ENCODE measurements around the gene CARD11. TPM values are rescaled to one million over a fixed set of nuclear protein-coding genes. Genes with fewer than 3 reads are reported as not detected.

CARD11 gene
- total RNA-seq, 1 donor from 2014 or later = 0.37 TPM

DNA sequence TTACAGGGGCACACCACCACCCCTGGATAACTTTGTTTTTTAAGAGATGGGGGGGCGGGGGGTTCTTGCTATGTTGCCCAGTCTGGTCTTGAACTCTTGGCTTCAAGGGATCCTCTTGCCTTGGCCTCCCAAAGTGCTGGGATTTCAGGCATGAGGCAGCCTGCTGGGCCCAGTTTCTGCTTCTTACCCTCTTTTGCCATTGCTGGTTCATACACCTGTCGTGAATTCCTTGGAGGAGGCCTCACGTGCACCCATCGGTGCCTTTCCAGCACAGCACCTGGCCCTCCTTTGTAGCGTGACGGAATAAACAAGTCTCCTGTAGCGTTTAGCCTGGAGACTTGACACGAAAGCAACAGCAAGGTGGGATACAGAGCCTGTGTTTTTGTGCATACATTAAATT, 75.5 kb downstream of the CARD11 start:
- no peak overlapping the region for H3K4me3 Mint-ChIP-seq
- peak overlapping the region; percentile 44 for H3K27ac Mint-ChIP-seq (ENCODE audit: unreplicated experiment)
- DNase-seq (ENCODE audit: low read depth, low spot score) = no peak
- peaks cover 15% of the 10 kb centered on the region for H3K9me3 Mint-ChIP-seq
- no peaks in the 10 kb centered on the region for H3K4me1 Mint-ChIP-seq
- TF ChIP-seq, protein P1, sequence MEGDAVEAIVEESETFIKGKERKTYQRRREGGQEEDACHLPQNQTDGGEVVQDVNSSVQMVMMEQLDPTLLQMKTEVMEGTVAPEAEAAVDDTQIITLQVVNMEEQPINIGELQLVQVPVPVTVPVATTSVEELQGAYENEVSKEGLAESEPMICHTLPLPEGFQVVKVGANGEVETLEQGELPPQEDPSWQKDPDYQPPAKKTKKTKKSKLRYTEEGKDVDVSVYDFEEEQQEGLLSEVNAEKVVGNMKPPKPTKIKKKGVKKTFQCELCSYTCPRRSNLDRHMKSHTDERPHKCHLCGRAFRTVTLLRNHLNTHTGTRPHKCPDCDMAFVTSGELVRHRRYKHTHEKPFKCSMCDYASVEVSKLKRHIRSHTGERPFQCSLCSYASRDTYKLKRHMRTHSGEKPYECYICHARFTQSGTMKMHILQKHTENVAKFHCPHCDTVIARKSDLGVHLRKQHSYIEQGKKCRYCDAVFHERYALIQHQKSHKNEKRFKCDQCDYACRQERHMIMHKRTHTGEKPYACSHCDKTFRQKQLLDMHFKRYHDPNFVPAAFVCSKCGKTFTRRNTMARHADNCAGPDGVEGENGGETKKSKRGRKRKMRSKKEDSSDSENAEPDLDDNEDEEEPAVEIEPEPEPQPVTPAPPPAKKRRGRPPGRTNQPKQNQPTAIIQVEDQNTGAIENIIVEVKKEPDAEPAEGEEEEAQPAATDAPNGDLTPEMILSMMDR (conservative IDR thresholded peaks at IDR 0.05) = no peak
- H3K36me3 Mint-ChIP-seq (ENCODE audit: low read depth) = no peaks in the 10 kb centered on the region
- no peaks in the 10 kb centered on the region for H3K27me3 Mint-ChIP-seq (ENCODE audit: low read depth)

DNA sequence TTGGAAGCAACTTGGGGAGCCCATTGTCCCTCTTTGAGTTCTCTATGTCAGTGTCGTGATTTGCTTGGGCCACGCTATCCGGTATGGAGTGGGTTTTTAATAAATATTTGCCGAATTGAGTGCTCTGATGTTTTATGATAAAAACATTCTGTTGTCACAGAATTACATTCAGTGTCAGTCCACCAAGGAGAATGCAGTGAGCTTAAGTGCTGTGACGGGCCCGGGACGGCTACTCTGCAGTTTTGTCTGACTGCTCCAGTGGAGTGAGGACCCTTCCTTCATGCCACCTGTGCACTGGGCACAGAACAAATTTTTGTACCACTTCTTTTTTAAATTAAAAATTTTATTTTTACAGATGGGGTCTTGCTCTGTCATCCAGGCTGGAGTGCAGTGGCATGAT, 76.0 kb downstream of the CARD11 start:
- H3K36me3 Mint-ChIP-seq (ENCODE audit: low read depth) = no peaks in the 10 kb centered on the region

DNA sequence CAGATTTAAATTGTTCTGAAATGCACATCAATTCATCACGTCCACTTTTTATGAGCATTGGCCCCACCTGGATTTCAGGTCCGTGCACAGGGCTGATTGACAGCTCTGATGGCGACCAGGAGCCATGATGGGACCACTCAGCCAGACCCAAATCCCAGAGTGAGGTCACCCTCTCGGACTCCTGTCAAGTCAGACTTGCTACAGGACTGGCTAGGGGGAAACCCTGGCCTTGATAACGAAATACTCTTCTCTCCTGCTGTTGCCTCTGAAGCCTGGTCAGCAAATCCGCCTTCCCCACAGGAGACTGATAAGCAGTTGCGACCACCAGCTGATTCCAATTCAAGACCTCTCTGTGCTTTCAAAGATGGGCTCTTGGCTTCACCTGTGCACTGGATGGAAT, 76.4 kb downstream of the CARD11 start:
- Mint-ChIP-seq H3K27ac (ENCODE audit: unreplicated experiment) (no peak overlapping the region), H3K36me3 (ENCODE audit: low read depth) (no peaks in the 10 kb centered on the region), H3K27me3 (ENCODE audit: low read depth) (no peaks in the 10 kb centered on the region), H3K4me3 (no peak overlapping the region), H3K4me1 (no peaks in the 10 kb centered on the region), H3K9me3 (peaks cover 15% of the 10 kb centered on the region)
- TF ChIP-seq, protein P1 (conservative IDR thresholded peaks at IDR 0.05) = no peak
- no peak for DNase-seq (ENCODE audit: low read depth, low spot score)

More for the DNA sequence above, 76.0 kb downstream of the CARD11 start:
- Mint-ChIP-seq H3K4me3 (no peak overlapping the region), H3K4me1 (no peaks in the 10 kb centered on the region), H3K27ac (ENCODE audit: unreplicated experiment) (no peak overlapping the region), H3K27me3 (ENCODE audit: low read depth) (no peaks in the 10 kb centered on the region), H3K9me3 (peaks cover 15% of the 10 kb centered on the region)
- no peak for DNase-seq (ENCODE audit: low read depth, low spot score)
- TF ChIP-seq, protein P1 (conservative IDR thresholded peaks at IDR 0.05) = no peak

DNA sequence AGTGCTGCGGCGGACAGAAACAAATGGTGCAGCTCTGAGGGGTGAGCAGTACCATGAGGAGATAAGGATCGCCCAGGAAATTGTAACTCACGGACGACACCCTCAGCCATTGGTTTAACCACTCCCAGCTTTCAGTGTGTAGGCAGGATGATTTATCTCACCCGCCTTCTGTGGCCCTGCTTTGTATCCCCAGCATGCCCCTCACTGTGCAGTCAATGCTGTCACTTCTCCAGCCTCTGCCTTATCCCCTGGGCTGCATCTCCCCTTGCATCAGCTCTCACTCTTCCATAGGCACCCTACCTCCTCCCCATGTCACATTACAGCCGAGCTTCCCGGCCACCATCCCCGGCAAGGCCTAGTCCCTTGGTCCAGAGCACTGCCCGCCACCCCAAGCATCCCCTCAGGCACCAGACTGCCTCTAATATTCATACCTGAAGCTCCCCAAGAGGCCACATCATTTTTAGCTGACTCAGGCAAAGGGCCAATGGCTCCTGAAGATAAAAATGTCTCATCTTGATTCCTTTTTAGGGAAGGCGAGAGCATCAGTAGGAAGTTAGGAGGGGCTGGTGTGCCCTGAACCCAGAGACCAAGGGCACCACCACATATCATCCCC, 77.1 kb downstream of the CARD11 start:
- H3K36me3 Mint-ChIP-seq (ENCODE audit: low read depth) = no peaks in the 10 kb centered on the region
- H3K4me3 Mint-ChIP-seq = no peak overlapping the region
- H3K27me3 Mint-ChIP-seq (ENCODE audit: low read depth) = no peaks in the 10 kb centered on the region
- H3K9me3 Mint-ChIP-seq = peaks cover 15% of the 10 kb centered on the region
- no peak for DNase-seq (ENCODE audit: low read depth, low spot score)
- no peak overlapping the region for H3K27ac Mint-ChIP-seq (ENCODE audit: unreplicated experiment)
- no peaks in the 10 kb centered on the region for H3K4me1 Mint-ChIP-seq
- TF ChIP-seq, protein P1 (conservative IDR thresholded peaks at IDR 0.05) = no peak

DNA sequence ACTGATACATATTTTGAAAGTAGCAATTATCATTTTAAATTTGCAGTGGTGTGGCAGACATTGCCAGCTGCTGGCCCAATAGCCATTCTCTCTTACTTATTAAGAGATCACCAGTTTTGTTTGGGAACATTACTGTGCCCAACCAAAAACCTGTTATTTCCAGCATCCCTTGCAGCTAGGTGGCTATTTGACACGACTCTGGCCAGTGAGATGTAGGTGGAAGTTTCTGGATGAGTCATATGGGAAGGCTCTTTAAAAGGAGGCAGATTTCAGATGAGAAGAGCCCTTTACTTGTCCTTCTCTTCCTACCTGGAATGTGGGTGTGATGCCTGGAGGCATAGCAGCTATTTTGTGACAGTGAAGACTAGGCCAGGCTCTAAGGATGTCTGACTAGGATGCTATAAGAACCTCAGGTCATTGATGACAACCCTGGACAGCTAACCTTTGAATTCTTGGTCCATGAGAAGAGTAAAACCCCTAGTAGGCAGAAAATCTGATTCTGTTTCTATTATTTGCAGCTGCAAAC, 77.9 kb downstream of the CARD11 start:
- Mint-ChIP-seq H3K36me3 (ENCODE audit: low read depth) (no peaks in the 10 kb centered on the region), H3K27me3 (ENCODE audit: low read depth) (no peaks in the 10 kb centered on the region), H3K27ac (ENCODE audit: unreplicated experiment) (no peak overlapping the region), H3K4me1 (no peaks in the 10 kb centered on the region), H3K9me3 (peaks cover 15% of the 10 kb centered on the region), H3K4me3 (no peak overlapping the region)
- no peak for DNase-seq (ENCODE audit: low read depth, low spot score)
- TF ChIP-seq, protein P1 (conservative IDR thresholded peaks at IDR 0.05) = no peak

Measured in neural crest cell (in vitro differentiated cells).